ENCODE results near the gene C5orf22. TPM values are rescaled to one million over a fixed set of nuclear protein-coding genes. Genes with fewer than 3 reads are reported as not detected.

Gene C5orf22
- total and polyA plus RNA-seq, 2 of the 4 experiments (the other 2 are of a cell fraction), result 11.2 to 19.9 TPM

GRCh38 chr5:31495336-31495735 lies 36.8 kb upstream of the C5orf22 start:
- no peak overlapping the region for H2AFZ ChIP-seq (replicated peaks; ENCODE audit: low read length, poor library complexity)
- peaks cover 37% of the 10 kb centered on the region for H3K36me3 ChIP-seq (ENCODE audit: control insufficient read depth, insufficient read depth, low read length)
- no peaks in the 10 kb centered on the region for H3K9me3 ChIP-seq (ENCODE audit: control insufficient read depth, insufficient read depth, low read length)
- peaks cover 0 to under 1% of the 10 kb centered on the region in 2 experiments; a peak in 2 of 4 replicates for H3K79me1 ChIP-seq (ENCODE audit: low read depth in 1 of 2, low read length in 2 of 2)
- ChIA-PET CTCF (no interaction called here), POLR2A (ENCODE audit: unreplicated experiment) (no interaction called here)
- no peak overlapping the region for H4K5ac ChIP-seq (ENCODE audit: low read depth, low read length)
- H2BK120ac ChIP-seq (ENCODE audit: low read depth, low read length), result no peak overlapping the region
- H4K91ac ChIP-seq (ENCODE audit: insufficient read depth, low read depth, low read length), result no peak overlapping the region
- H3K9me1 ChIP-seq (ENCODE audit: insufficient read depth, low read length), result peaks cover 3% of the 10 kb centered on the region; the same call in 1 of the 2 replicates
- no peak overlapping the region for H2BK20ac ChIP-seq (ENCODE audit: low read depth, low read length)
- no peak overlapping the region for H2AK5ac ChIP-seq (ENCODE audit: low read depth, low read length)
- H4K20me1 ChIP-seq (ENCODE audit: insufficient read depth, low read length), result no peaks in the 10 kb centered on the region; the same call in 1 of the 2 replicates
- intact Hi-C loops (cut with micrococcal nuclease), result no loop called here
- TF ChIP-seq RFX5 (IDR thresholded peaks at IDR 0.05; ENCODE audit: low read depth, low read length) (no peak), USF2 (IDR thresholded peaks at IDR 0.05; ENCODE audit: low read depth, low read length) (no peak), RCOR1 (IDR thresholded peaks at IDR 0.05; ENCODE audit: insufficient replicate concordance, low read length) (no peak), MAZ (IDR thresholded peaks at IDR 0.05; ENCODE audit: borderline replicate concordance, low read depth, low read length) (no peak), POLR2A (IDR thresholded peaks at IDR 0.05; ENCODE audit: low read depth, low read length) (no peak), FOS (IDR thresholded peaks at IDR 0.05; ENCODE audit: low read depth, low read length) (no peak), ELK1 (IDR thresholded peaks at IDR 0.05; ENCODE audit: borderline replicate concordance, low read depth, low read length) (no peak), NFE2L2 (IDR thresholded peaks at IDR 0.05; ENCODE audit: low read depth, low read length) (no peak), SMC3 (IDR thresholded peaks at IDR 0.05; ENCODE audit: low read depth, low read length) (no peak), CEBPB (IDR thresholded peaks at IDR 0.05; ENCODE audit: low read depth, low read length) (no peak), BHLHE40 (IDR thresholded peaks at IDR 0.05; ENCODE audit: low read depth, low read length) (no peak), MAFK (IDR thresholded peaks at IDR 0.05; ENCODE audit: low read depth, low read length) (no peak), CTCF (conservative IDR thresholded peaks at IDR 0.05; ENCODE audit: low read depth, low read length) (no peak), CHD1 (IDR thresholded peaks at IDR 0.05; ENCODE audit: low read depth, low read length) (no peak), RAD21 (IDR thresholded peaks at IDR 0.05; ENCODE audit: low read length) (no peak), MXI1 (IDR thresholded peaks at IDR 0.05; ENCODE audit: borderline replicate concordance, low read depth, low read length) (no peak)
- 100% methylated on average over 1 of the region's 4 CpGs; no CpG with 5 or more reads in 1 of the 2 experiments for WGBS, 2 experiments (ENCODE audit: extremely low coverage in 2 of 2, insufficient read length in 1 of 2)
- BruUV-seq (replicated peaks), result no TSS peak
- in situ Hi-C loops (cut with MboI; ENCODE audit: low sequenced_read_pairs), result loop anchor here (25.0 kb wide), 3 partner anchors 708 to 1458 kb away; no protein-coding TSS in a partner anchor
- H2BK5ac ChIP-seq (ENCODE audit: low read depth, low read length, poor library complexity, severe bottlenecking), result no peak overlapping the region
- peaks cover 3% of the 10 kb centered on the region for H3K4me1 ChIP-seq (ENCODE audit: control insufficient read depth, insufficient read depth, low read length)
- H4K8ac ChIP-seq (ENCODE audit: low read depth in 2 of 2, low read length in 2 of 2), result no peak overlapping the region
- no peak overlapping the region for H3K56ac ChIP-seq (ENCODE audit: extremely low read depth, insufficient read depth, low read length)
- H3K27ac ChIP-seq (ENCODE audit: insufficient read depth, low read length), result no peak overlapping the region
- H2BK15ac ChIP-seq (ENCODE audit: low read depth, low read length), result no peak overlapping the region
- no peak overlapping the region for H3K9ac ChIP-seq (ENCODE audit: low read depth, low read length)
- no peak for DNase-seq
- H2AK9ac ChIP-seq (replicated peaks; ENCODE audit: low read depth, low read length, poor library complexity), result no peak overlapping the region
- no peaks in the 10 kb centered on the region for H3K27me3 ChIP-seq (ENCODE audit: control insufficient read depth, insufficient read depth, low read length)
- no peak overlapping the region for H3K4me3 ChIP-seq (ENCODE audit: insufficient read depth, low read depth, low read length)
- no peak overlapping the region for H3K18ac ChIP-seq (ENCODE audit: low read depth, low read length)
- H3K23ac ChIP-seq (ENCODE audit: low read depth, low read length), result no peak overlapping the region
- dilution Hi-C loops (cut with HindIII; ENCODE audit: low sequenced_read_pairs, unreplicated experiment), result no loop called here
- H3K4ac ChIP-seq (ENCODE audit: low read depth, low read length), result no peak overlapping the region
- no peak for ATAC-seq (ENCODE audit: low read depth)
- H3K4me2 ChIP-seq (ENCODE audit: low read depth, low read length), result no peak overlapping the region
- no peak overlapping the region for H3K14ac ChIP-seq (replicated peaks; ENCODE audit: low read depth, low read length)
